HEK293T (cell line): Measurements from ENCODE around the gene ARAF.

ENCODE experiments used
- CTCF ChIA-PET: fragments of 350-600 bp; formaldehyde crosslinking; extraction: SDS; loops from one replicate; lab custom pipeline; 2021; ENCODE audit warnings: antibody characterized with exemption, inconsistent platforms; lab: Yijun Ruan, JAX
- POLR2A ChIA-PET: fragments of 350-600 bp; formaldehyde crosslinking; extraction: SDS; loops from one replicate; lab custom pipeline; 2020; ENCODE audit warnings: antibody characterized with exemption, inconsistent platforms; lab: Yijun Ruan, JAX
- DNase-seq: peaks from one replicate; pipeline ENCODE4 v3.0.0; 2012; ENCODE audit warnings: mixed read lengths; ENCODE audit errors: extremely low spot score
- ARNT ChIP-seq: fragments of 450-650 bp; IDR thresholded peaks from 2 replicates; pipeline ENCODE4 v1.6.1; 2017; ENCODE audit warnings: mild to moderate bottlenecking
- BHLHE40 ChIP-seq: fragments of 450-650 bp; IDR thresholded peaks from 2 replicates; pipeline ENCODE4 v1.6.1; 2016; ENCODE audit warnings: mild to moderate bottlenecking, moderate library complexity, borderline replicate concordance
- CTBP1 ChIP-seq: fragments of 450-650 bp; IDR thresholded peaks from 2 replicates; pipeline ENCODE4 v1.6.1; 2016; ENCODE audit warnings: borderline replicate concordance
- ELF4 ChIP-seq: fragments of 450-650 bp; IDR thresholded peaks from 2 replicates; pipeline ENCODE4 v1.6.1; 2017; ENCODE audit warnings: antibody characterized with exemption
- FOXA1 ChIP-seq: fragments of 450-650 bp; IDR thresholded peaks from 2 replicates; pipeline ENCODE4 v1.6.1; 2016; ENCODE audit warnings: mild to moderate bottlenecking
- FOXK2 ChIP-seq: fragments of 450-650 bp; IDR thresholded peaks from 2 replicates; pipeline ENCODE4 v1.6.1; 2016; ENCODE audit warnings: mild to moderate bottlenecking
- FOXM1 ChIP-seq: fragments of 450-650 bp; IDR thresholded peaks from 2 replicates; pipeline ENCODE4 v1.6.1; 2017; ENCODE audit warnings: mild to moderate bottlenecking, borderline replicate concordance
- HDGF ChIP-seq: fragments of 450-650 bp; IDR thresholded peaks from 2 replicates; pipeline ENCODE4 v1.6.1; 2017; ENCODE audit warnings: antibody characterized with exemption, borderline replicate concordance
- L3MBTL2 ChIP-seq: fragments of 450-650 bp; conservative IDR thresholded peaks from 2 replicates; pipeline ENCODE4 v1.6.1; 2016; ENCODE audit warnings: mild to moderate bottlenecking
- LEF1 ChIP-seq: fragments of 450-650 bp; IDR thresholded peaks from 2 replicates; pipeline ENCODE4 v1.6.1; 2017; ENCODE audit warnings: mild to moderate bottlenecking, borderline replicate concordance
- NFRKB ChIP-seq: fragments of 450-650 bp; IDR thresholded peaks from 2 replicates; pipeline ENCODE4 v1.6.1; 2016; ENCODE audit warnings: mild to moderate bottlenecking, moderate library complexity
- SP1 ChIP-seq: fragments of 450-650 bp; IDR thresholded peaks from 2 replicates; pipeline ENCODE4 v1.6.1; 2017
- SUZ12 ChIP-seq: fragments of 450-650 bp; IDR thresholded peaks from 2 replicates; pipeline ENCODE4 v1.6.1; 2016; ENCODE audit warnings: mild to moderate bottlenecking
- TARDBP ChIP-seq: fragments of 450-650 bp; IDR thresholded peaks from 2 replicates; pipeline ENCODE4 v1.6.1; 2016
- ZNF384 ChIP-seq: fragments of 450-650 bp; IDR thresholded peaks from 2 replicates; pipeline ENCODE4 v1.6.1; 2016
- TF ChIP-seq, protein P1 (sequence below): fragments of 450-650 bp; IDR thresholded peaks from 2 replicates; pipeline ENCODE4 v1.6.1; 2016

Gene ARAF

DNA sequence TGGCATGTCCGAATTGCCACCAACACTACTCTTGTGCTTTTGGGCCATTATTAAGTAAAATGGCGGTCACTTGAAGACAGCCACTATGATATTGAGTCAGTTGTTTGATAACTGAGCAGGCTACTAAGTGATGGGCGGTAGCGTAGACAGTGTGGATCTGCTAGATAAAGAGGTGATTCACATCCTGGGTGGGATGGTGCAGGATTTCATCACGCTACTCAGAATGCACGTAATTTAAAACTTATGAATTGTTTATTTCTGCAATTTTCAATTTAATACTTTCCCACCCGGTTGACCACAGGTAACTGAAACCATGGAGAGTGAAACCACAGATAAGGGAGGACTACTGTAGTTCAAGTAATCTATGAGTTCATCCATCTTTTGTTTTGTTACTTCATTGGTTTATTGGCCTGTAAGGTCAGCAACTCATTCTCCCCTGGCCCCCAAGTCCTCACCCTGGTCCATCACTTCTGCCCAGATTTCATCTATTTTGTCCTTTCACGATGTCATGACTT is 2.9 kb downstream of the ARAF start:
- ChIA-PET POLR2A (no interaction called here), CTCF (no interaction called here)
- TF ChIP-seq LEF1 = no peak
- TF ChIP-seq, protein P1, sequence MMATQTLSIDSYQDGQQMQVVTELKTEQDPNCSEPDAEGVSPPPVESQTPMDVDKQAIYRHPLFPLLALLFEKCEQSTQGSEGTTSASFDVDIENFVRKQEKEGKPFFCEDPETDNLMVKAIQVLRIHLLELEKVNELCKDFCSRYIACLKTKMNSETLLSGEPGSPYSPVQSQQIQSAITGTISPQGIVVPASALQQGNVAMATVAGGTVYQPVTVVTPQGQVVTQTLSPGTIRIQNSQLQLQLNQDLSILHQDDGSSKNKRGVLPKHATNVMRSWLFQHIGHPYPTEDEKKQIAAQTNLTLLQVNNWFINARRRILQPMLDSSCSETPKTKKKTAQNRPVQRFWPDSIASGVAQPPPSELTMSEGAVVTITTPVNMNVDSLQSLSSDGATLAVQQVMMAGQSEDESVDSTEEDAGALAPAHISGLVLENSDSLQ = no peak
- TF ChIP-seq FOXM1 = no peak
- TF ChIP-seq SUZ12 = no peak
- TF ChIP-seq L3MBTL2 = no peak
- no peak for DNase-seq

GRCh38 chrX:47564438-47565085 is 3.6 kb downstream of the ARAF start:
- ChIA-PET CTCF (no interaction called here), POLR2A (no interaction called here)
- TF ChIP-seq SUZ12 (no peak), ARNT (no peak), NFRKB (no peak), CTBP1 (no peak), L3MBTL2 (no peak), HDGF (no peak), FOXK2 (no peak), SP1 (no peak), LEF1 (no peak), ELF4 (no peak), FOXM1 (no peak), TARDBP (no peak), ZNF384 (no peak), BHLHE40 (no peak), FOXA1 (no peak)
- TF ChIP-seq, protein P1 = no peak
- DNase-seq = no peak

DNA sequence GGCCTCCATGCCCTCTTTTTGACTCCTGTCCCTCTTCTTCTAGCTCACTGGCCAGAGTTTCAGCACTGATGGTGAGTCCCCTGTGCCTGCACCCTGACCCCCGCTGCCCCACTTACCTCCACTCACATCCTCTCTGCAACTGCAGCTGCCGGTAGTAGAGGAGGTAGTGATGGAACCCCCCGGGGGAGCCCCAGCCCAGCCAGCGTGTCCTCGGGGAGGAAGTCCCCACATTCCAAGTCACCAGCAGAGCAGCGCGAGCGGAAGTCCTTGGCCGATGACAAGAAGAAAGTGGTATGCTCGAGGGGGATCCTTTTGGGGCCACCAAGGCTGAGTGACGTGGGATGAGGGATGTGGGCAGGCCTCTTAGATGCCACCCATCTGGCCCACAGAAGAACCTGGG is 5.8 kb downstream of the ARAF start:
- TF ChIP-seq BHLHE40 (no peak), SUZ12 (no peak), ZNF384 (no peak), NFRKB (no peak), FOXK2 (no peak), SP1 (no peak)
- TF ChIP-seq, protein P1 = no peak
- no peak for DNase-seq
- CTCF ChIA-PET = no interaction called here
- POLR2A ChIA-PET = no interaction called here

DNA sequence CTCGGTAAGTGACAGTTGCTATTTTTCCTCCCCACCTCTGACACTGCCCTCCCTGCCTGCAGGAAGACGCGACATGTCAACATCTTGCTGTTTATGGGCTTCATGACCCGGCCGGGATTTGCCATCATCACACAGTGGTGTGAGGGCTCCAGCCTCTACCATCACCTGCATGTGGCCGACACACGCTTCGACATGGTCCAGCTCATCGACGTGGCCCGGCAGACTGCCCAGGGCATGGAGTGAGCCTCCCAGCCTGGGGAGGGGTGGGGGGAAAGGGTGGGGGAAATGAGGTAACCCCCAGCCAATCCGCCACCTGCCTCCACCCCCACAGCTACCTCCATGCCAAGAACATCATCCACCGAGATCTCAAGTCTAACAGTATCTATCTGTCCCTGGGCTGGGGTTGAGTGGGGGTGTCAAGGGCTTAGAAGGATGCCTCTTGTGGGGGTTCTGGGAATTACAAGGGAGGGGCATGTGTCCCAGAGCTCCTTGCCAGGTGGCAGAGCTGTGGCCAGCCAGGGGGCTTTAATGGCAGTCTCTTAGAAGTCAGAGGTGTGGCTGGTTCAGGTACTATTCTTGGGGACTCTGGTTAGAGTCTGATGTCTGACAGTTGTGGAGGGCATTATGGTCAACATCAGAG is 7.8 kb downstream of the ARAF start:
- TF ChIP-seq NFRKB (no peak), CTBP1 (no peak)
- POLR2A ChIA-PET = interaction anchor here (0.8 kb wide), 1 partner anchor 13 kb away, joined by 6 read pairs; no protein-coding TSS in a partner anchor
- DNase-seq = peak; percentile 52
- CTCF ChIA-PET = interaction anchor here (0.6 kb wide), 1 partner anchor 12 kb away, joined by 3 read pairs; no protein-coding TSS in a partner anchor

- DNase-seq = no peak
- ChIA-PET POLR2A (interaction anchor here (1.2 kb wide), 1 partner anchor 9 kb away, joined by 3 read pairs; no protein-coding TSS in a partner anchor), CTCF (no interaction called here)
- TF ChIP-seq CTBP1 (no peak), ZNF384 (no peak), SP1 (no peak), LEF1 (no peak), L3MBTL2 (no peak), FOXM1 (no peak), TARDBP (no peak), HDGF (no peak), BHLHE40 (no peak)
- TF ChIP-seq, protein P1 = no peak
These were observed 9.8 kb downstream of the ARAF start for GRCh38 chrX:47570794-47571193.

DNA sequence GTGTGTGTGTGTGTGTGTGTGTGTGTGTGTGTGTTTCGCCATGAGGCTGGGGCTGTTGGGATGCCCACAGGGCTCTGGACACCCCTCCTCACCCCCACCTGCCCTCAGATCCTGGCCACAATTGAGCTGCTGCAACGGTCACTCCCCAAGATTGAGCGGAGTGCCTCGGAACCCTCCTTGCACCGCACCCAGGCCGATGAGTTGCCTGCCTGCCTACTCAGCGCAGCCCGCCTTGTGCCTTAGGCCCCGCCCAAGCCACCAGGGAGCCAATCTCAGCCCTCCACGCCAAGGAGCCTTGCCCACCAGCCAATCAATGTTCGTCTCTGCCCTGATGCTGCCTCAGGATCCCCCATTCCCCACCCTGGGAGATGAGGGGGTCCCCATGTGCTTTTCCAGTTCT is 10.2 kb downstream of the ARAF start:
- TF ChIP-seq HDGF = no peak
- no peak for TF ChIP-seq ELF4
- ChIA-PET POLR2A (interaction anchor here (1.2 kb wide), 1 partner anchor 9 kb away, joined by 3 read pairs; no protein-coding TSS in a partner anchor), CTCF (no interaction called here)
- no peak for DNase-seq
